ENCODE measurements around the gene GRB10.

Gene GRB10

GRCh38 chr7:50544992-50545391, 237.7 kb downstream of the GRB10 start:
- no peak for DNase-seq (ENCODE audit: low spot score)

- DNase-seq (ENCODE audit: low spot score): no peak
These were observed 238.8 kb downstream of the GRB10 start for GRCh38 chr7:50543776-50544442.

- DNase-seq (ENCODE audit: low spot score): no peak
These were observed 240.6 kb downstream of the GRB10 start for GRCh38 chr7:50542132-50542531.

GRCh38 chr7:50540785-50541579, 241.7 kb downstream of the GRB10 start:
- DNase-seq (ENCODE audit: low spot score): no peak
